ENCODE measurements around the gene AR.
"Not testable (repeated sequence)": the region's sequence is repeated elsewhere in the genome, so short reads cannot be mapped to it uniquely, and the experiment has no call there.

Gene AR

DNA sequence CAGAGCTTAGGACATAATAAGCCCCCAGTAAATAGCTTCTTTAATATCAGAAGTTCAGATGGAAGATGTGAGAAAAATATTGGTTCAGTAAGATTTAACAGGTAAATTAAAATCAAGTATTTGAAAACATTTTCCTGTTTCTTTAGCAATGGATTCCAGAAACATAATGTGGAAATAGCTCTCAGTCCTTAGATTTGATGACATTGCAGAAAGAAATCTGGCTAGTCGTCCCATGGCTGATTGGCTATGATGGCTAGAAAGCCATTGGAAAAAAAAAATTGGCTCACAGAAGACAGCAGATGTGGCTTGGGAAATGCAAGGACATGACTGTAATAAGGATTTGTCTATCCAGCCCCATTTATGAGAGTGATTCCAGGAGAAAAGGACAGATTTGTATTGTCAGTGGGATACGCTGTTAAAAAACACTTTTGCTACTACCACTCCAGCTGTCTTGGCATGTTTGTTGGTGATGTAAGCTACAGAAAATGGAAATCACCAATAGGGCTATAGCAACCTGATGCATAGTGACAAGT, 78.3 kb downstream of the AR start:
- DNase-seq (ENCODE audit: low read depth), result no peak
- TF ChIP-seq, protein P1, sequence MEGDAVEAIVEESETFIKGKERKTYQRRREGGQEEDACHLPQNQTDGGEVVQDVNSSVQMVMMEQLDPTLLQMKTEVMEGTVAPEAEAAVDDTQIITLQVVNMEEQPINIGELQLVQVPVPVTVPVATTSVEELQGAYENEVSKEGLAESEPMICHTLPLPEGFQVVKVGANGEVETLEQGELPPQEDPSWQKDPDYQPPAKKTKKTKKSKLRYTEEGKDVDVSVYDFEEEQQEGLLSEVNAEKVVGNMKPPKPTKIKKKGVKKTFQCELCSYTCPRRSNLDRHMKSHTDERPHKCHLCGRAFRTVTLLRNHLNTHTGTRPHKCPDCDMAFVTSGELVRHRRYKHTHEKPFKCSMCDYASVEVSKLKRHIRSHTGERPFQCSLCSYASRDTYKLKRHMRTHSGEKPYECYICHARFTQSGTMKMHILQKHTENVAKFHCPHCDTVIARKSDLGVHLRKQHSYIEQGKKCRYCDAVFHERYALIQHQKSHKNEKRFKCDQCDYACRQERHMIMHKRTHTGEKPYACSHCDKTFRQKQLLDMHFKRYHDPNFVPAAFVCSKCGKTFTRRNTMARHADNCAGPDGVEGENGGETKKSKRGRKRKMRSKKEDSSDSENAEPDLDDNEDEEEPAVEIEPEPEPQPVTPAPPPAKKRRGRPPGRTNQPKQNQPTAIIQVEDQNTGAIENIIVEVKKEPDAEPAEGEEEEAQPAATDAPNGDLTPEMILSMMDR (IDR thresholded peaks at IDR 0.05; ENCODE audit: low read depth, low read length, missing control alignments), result no peak
- H3K4me3 ChIP-seq (ENCODE audit: low read depth, low read length), result no peak overlapping the region

DNA sequence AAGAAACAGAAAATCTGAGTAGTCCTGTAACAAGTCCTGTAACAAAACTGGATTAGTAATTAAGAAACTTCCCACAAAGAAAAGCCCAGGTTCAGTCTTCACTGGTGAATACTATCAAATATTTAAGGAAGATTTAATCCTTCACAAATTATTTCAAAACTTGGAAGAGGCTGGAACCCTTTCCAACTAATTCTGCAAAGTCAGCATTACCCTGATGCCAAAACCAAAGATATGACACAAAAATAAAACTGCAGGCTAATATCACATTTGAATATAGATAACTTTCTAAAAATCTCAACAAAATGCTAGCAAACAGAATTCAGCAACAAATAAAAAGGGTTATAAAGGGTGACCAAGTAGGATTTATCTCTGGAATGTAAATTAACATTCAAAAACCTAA, 80.5 kb downstream of the AR start:
- no peak for DNase-seq (ENCODE audit: low read depth)
- TF ChIP-seq, protein P1 (IDR thresholded peaks at IDR 0.05; ENCODE audit: low read depth, low read length, missing control alignments), result no peak
- no peak overlapping the region for H3K4me3 ChIP-seq (ENCODE audit: low read depth, low read length)

DNA sequence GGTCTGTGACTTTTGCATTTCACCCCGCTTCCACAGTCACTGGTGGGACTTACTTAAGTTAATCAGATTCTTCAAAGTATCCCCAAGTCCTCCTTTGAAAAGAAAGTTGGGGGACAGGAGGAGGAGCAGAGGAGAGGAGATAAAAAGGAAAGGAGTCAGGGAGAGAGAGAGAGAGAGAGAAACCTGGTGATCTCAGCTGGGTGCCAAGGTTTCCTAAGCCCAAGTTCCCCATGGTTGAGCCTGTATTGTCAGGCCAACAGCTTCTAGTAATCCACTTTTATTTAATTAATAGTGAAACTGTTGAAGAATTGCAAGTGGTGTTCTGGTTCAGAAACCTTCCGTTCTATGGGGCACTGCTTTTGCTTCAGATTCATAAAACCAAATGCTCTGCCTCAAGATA, 91.6 kb downstream of the AR start:
- no peak for DNase-seq (ENCODE audit: low read depth)
- no peak overlapping the region for H3K4me3 ChIP-seq (ENCODE audit: low read depth, low read length)
- TF ChIP-seq, protein P1 (IDR thresholded peaks at IDR 0.05; ENCODE audit: low read depth, low read length, missing control alignments), result no peak

- no peak for DNase-seq (ENCODE audit: low read depth)
- TF ChIP-seq, protein P1 (IDR thresholded peaks at IDR 0.05; ENCODE audit: low read depth, low read length, missing control alignments), result no peak
- H3K4me3 ChIP-seq (ENCODE audit: low read depth, low read length), result no peak overlapping the region
Observed at GRCh38 chrX:67636532-67636931, 92.7 kb downstream of the AR start.

GRCh38 chrX:67637293-67637692, 93.5 kb downstream of the AR start:
- H3K4me3 ChIP-seq (ENCODE audit: low read depth, low read length), result not testable (repeated sequence)

DNA sequence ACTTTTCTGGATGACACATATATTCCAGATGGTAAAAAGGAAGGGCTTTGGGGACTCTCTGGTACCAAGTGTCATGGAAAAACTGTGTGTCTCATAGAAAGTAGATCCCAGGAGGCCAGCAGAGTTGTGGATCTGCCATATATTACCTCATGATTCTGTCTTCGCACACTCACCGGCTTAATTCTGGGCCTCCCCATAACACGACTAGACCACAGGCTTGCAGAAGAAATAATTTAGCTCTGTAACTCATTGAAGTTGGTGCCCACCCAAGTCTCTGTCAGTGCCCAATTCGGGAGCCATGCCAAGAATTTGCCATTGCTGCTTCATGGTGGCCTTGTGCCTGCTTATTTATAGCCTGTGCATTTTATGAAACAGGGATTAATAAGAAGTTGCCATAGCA, 104.5 kb downstream of the AR start:
- DNase-seq (ENCODE audit: low read depth), result no peak
- H3K4me3 ChIP-seq (ENCODE audit: low read depth, low read length), result no peak overlapping the region
- TF ChIP-seq, protein P1 (IDR thresholded peaks at IDR 0.05; ENCODE audit: low read depth, low read length, missing control alignments), result no peak

More at GRCh38 chrX:67637293-67637692, 93.5 kb downstream of the AR start:
- DNase-seq (ENCODE audit: low read depth), result not testable (repeated sequence)

DNA sequence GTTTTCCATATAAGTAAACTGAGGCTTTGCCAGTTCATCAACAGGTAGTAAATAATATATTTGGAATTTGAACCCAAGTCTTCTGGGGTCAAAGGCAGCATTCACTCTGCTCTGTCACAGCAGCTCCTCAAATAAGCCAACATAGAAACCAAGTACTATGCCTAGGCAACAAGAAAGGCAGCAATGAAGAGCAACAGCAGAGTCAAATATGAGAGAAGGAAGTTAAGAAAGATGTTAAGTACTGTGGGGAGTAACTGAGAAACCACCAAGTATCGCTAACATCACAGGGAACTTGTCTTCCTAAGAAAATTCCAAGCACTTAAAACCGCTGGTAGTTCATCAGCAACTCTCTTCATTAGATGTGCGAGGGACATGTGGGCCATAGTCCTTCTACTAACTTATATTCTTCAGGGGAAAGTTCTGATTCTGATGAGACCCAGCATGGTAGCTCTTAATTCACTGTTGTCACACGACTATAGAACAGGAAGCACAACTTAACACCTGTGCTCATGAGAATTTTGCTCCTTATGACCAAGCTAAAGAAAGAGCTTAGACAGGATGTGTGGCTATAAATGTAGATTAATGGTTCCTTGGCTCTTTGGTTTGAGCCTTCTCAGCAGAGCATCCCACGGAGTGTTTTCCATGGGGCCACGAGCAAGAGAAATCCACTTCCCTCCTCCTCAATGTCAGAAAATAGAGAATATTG, 107.8 kb downstream of the AR start:
- DNase-seq (ENCODE audit: low read depth), result no peak
- H3K4me3 ChIP-seq (ENCODE audit: low read depth, low read length), result no peak overlapping the region
- TF ChIP-seq, protein P1 (IDR thresholded peaks at IDR 0.05; ENCODE audit: low read depth, low read length, missing control alignments), result no peak
